Kidney glomerular epithelial cell (primary cell): ENCODE data around the gene GGCX.
"Not testable (repeated sequence)": the region's sequence is repeated elsewhere in the genome, so short reads cannot be mapped to it uniquely, and the experiment has no call there.

ENCODE experiments used
- DNase-seq: peaks from one replicate; lab custom pipeline; 2025; lab: John Stamatoyannopoulos, UW

GGCX gene

GRCh38 chr2:85561280-85562212 is at the start of gene GGCX:
TSS of gene GGCX (minus strand) at chr2:85561493. CDS start at chr2:85561428, 65 bp downstream.
- DNase-seq, result peak; percentile 88

- DNase-seq, result no peak
Observed at GRCh38 chr2:85607268-85608215, 46.2 kb upstream of the GGCX start.

GRCh38 chr2:85606116-85606455 is 44.8 kb upstream of the GGCX start:
- no peak for DNase-seq

DNA sequence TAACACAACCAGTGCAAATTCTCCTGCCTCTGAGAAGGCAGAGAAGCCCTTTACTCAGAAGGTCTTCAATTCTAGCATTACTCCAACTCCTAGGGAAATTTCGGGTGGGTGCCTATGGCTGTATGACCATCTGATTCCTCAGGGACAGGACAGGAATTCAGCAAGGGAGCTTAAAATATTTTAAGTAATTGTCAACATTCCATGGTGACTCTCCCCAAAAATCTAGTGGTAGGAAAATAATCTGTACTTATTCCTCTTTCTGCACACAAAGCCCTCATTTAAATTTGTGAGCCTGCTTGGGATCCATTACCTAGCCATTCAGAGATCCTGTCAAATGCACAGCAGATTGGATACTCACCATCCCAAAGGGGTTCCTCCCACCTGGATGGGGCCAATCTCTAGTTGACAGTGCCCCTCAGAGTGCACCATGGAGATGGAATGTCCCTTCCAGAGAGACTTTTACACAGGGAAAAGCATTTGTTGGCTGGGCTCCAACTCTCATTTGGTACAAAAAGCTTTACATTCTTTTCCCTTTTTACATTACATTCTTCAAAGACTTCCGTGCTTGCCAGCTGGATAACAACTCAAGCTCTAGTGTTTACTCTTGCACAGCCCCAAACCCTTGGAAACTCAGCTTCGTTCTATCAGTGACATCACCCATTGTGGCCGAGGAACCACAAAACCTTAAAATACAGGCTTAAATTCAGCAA is 44.3 kb upstream of the GGCX start:
- no peak for DNase-seq

GRCh38 chr2:85604568-85605339 is 43.5 kb upstream of the GGCX start:
- DNase-seq, result no peak

DNA sequence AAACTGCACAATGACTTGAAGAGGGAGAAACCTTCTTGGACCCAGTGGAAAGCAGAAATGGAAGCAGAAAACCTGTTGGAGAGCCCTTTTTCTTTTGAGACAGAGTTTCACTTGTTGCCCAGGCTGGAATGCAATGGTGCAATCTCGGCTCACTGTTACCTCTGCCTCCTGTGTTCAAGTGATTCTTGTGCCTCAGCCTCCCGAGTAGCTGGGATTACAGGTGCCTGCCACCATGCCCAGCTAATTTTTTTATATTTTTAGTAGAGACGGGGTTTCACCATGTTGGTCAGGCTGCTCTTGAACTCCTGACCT is 42.8 kb upstream of the GGCX start:
- DNase-seq, result not testable (repeated sequence)

GRCh38 chr2:85602476-85603234 is 41.4 kb upstream of the GGCX start, which contains the start of gene TMEM150A:
TSS of gene TMEM150A (minus strand) at chr2:85602698. CDS start at chr2:85601948, 750 bp downstream.
- peak; percentile 81 for DNase-seq

GRCh38 chr2:85601771-85602475 is 40.6 kb upstream of the GGCX start:
- no peak for DNase-seq

DNA sequence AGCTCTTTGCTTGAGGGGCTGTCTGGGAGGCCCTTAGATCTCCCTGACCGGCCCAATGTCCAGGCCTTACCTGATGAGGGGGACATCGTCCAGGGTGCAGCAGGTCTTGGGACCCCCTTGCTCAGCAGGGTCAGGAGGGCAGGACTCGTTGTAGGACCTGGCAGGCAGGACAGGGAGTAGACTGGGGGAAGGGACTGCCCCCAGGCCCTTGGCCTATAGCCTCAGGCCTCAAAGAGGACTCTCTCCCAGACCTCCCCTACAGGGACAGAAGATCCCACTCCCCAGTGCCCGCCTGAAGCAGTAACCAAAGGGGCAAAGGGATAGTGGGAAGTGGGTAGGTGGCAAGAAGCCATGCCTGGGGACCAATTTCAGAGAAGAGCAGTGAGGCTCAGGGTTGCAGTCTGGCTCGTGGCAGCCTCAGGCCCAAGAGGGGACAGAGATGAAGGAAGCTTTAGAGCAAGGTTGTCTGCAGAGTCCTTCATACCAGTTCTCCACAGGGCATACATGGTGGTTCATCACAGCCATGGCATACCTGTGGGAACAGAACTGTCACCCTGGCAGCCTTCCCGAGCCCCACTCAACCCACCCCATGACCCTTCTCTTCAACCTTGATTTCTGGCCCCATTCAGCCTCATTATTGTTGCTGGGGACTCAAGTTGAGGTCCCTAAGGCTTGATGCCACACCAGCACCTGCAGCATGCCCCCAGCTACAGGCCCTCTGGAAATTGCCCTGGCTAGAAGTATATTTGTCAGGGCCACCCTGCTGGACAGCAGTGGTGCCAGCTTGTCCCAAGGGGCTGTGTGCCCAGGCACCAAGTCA is 39.9 kb upstream of the GGCX start:
- DNase-seq, result no peak

DNA sequence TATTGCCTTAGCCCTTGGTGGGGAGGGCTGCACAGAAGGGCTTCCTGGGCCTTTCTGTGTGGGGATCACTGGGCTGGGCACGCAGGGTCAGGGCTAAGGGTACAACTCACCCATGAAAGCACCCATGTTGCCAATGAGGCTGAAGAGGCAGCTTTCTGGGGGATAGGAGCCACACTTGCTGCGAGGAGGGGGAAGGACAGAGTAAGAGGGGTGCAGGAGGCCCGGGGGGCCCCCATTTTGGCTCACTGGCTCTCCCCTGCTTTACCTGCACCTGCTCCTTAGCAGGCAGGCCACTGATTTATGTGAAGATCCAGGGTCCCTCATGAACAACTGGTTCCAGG is 38.9 kb upstream of the GGCX start:
- no peak for DNase-seq

DNA sequence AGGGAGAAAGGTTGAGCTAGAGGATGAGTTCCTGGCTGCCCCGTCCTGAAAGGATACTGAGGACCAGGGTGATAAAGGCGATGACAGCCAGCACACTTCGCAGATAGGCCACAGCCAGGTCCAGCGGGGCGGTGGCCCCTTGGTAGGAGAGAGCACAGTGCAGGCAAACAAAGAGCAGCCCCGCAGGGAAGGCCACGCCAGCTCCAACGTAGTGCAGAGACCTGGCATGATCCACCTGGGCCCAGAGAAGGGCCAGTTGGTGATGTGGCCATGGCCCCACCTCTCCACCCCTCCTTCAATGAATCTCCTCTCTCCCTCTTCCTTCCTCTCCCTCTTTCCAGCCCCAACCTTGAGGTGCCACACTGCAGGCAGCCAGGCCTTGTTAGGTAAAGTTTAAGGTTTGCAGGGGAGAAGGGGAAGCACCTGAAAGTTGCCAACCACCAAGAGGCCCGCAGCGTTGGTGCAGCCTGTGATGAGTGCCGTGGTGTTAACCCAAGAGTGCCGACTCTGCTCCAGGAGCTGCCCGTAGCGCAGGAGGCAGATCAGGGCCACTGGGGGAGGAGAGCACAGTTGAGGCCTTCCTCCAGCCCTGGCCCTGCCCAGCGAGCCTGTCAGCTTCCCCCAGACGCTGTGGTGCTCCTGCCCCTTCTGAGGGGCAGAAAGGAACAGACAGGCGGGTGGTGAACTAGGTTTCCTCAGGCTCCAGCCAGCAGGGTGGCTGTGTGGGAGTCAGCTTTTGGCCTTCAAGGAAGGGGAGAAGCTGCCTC is 38.4 kb upstream of the GGCX start:
- no peak for DNase-seq

- no peak for DNase-seq
Observed at GRCh38 chr2:85598594-85599340, 37.5 kb upstream of the GGCX start.

- DNase-seq, result no peak
Observed at GRCh38 chr2:85597241-85597640, 35.9 kb upstream of the GGCX start.

DNA sequence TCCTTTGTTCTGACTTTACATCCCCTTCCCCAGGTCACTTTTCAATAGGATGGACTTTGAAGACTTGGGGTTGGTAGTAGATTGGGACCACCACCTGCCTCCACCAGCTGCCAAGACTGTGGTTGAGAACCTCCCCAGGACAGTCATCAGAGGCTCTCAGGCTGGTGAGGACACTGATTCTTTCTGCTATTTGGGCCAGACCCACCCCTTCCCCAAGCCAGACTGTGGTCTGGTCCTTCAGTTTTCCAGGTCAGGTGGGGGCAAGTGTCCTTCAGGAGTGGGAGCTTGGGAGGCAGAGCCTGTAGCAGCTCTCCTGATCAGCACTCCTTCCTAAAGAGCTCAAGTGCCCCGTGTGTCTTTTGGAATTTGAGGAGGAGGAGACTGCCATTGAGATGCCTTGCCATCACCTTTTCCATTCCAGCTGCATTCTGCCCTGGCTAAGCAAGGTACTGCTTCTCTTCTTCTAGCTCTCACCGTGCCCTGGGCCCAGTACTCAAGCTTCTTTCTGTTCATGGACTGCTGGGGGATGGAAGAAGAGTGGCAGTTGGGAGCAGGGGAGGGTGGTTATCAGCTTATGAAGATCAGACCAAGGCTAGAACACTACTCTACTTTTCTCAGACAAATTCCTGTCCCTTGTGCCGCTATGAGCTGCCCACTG is 35.3 kb upstream of the GGCX start:
- no peak for DNase-seq

DNA sequence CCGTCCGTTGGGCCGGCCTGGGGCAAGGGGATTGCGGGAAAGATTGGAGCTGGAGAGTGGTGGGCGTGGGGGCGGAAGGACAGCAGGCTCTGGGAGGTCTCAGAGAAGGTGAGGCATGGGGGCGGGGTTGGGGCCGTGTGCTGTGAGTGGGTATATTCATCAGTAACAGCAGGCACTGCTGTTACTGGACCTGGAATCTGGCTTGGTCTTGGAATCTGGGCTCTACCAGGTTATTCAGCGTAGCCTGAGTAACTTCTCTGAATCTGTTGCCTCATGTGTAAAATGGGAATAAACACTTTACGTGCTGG is 34.7 kb upstream of the GGCX start:
- DNase-seq, result no peak

DNA sequence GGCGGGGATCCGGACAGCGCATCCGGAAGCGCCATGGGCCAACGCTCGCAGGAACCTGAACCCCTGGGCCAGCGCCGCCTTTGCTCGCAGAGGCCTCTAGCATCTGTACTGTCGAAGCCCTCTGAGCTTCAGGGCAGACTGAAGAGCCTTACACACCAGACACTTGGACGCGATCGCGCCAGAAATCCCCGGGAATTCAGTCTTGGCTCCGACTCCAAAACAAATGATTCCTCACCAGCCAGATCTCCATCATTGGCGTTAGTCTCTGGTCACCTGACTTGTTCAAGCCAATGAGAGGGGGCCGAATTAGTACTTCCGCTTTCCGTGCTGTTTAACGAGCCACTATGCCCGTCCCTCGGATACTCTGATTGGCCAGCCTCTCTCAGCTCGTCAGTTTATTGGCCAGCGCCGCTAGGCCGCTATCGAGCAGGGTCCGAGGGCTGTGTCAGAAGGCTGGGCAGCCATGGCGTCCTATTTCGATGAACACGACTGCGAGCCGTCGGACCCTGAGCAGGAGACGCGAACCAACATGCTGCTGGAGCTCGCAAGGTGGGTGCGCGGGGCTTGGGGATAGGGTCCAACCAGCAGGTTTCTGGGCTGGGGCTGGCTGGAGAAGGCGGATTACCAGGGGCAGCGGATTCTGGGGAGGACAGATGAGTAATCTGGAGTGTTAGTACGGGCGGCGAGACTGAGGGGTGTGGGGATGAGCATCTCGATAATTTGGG is 34.2 kb upstream of the GGCX start, which contains the start of gene RNF181:
Gene RNF181, plus strand, starts transcription at position 445 of the 725 bp plus-strand sequence. Its CDS starts 19 bp downstream, at position 464.
- peak; percentile 98 for DNase-seq
